T-helper 2 cell treated with Interferon-gamma antibody and Interleukin-4, amounts not matched to agents 100 ng/mL and 5 ng/mL, for 36 hours (primary cell): ENCODE results near the gene CCDC73. TPM values are rescaled to one million over a fixed set of nuclear protein-coding genes. Genes with fewer than 3 reads are reported as not detected.
"Not testable (repeated sequence)": the region's sequence is repeated elsewhere in the genome, so short reads cannot be mapped to it uniquely, and the experiment has no call there.

Experiments
- intact Hi-C: fragments of 100-400 bp; cut with micrococcal nuclease; formaldehyde crosslinking; loops from one replicate; pipeline ENCODE4 v1.15.1; 2023
- total RNA-seq: library from RNA; stranded (reverse); gene quantifications from 2 replicates; pipeline ENCODE4 v1.2.3, GENCODE V29; 2022

CCDC73 gene
- total RNA-seq, result 0.11 and 0.23 TPM in 2 replicates

- intact Hi-C loops, result no loop called here
Measured at GRCh38 chr11:32794439-32794838, at the start of gene CCDC73. Gene CCDC73 (minus strand): TSS chr11:32794662. CDS start chr11:32760243, 34,419 bp downstream.

- intact Hi-C loops, result no loop called here
Measured at GRCh38 chr11:32843544-32843943, 49.1 kb upstream of the CCDC73 start.

- intact Hi-C loops, result no loop called here
Measured at GRCh38 chr11:32840587-32840986, 46.1 kb upstream of the CCDC73 start.

- intact Hi-C loops, result no loop called here
Measured at GRCh38 chr11:32839308-32839707, 44.8 kb upstream of the CCDC73 start.

GRCh38 chr11:32838505-32839274 is 44.2 kb upstream of the CCDC73 start:
- intact Hi-C loops, result no loop called here

GRCh38 chr11:32836946-32837345 is 42.5 kb upstream of the CCDC73 start:
- intact Hi-C loops, result no loop called here

- intact Hi-C loops, result no loop called here
Measured at GRCh38 chr11:32833921-32834320, 39.5 kb upstream of the CCDC73 start.

- intact Hi-C loops, result loop anchor here (2.0 kb wide), 1 partner anchor 62 kb away; the partner anchor contains the start of gene QSER1
Measured at GRCh38 chr11:32831221-32831620, 36.8 kb upstream of the CCDC73 start.

GRCh38 chr11:32830796-32831195 is 36.3 kb upstream of the CCDC73 start:
- intact Hi-C loops, result loop anchor here (2.0 kb wide), 1 partner anchor 62 kb away; the partner anchor contains the start of gene QSER1

GRCh38 chr11:32830413-32830738 is 35.9 kb upstream of the CCDC73 start:
- intact Hi-C loops, result loop anchor here (2.0 kb wide), 1 partner anchor 62 kb away; the partner anchor contains the start of gene QSER1

- intact Hi-C loops, result loop anchor here (2.0 kb wide), 2 partner anchors 21 to 63 kb away; partner anchors contain the start of gene QSER1
Measured at GRCh38 chr11:32829680-32830412, 35.4 kb upstream of the CCDC73 start, which contains the start of gene PRRG4. Gene PRRG4 (plus strand): TSS chr11:32829927. CDS start chr11:32830530, 603 bp downstream.

- intact Hi-C loops, result loop anchor here (2.0 kb wide), 1 partner anchor 20 kb away; no protein-coding TSS in a partner anchor
Measured at GRCh38 chr11:32829157-32829679, 34.8 kb upstream of the CCDC73 start.

GRCh38 chr11:32827276-32827675 is 32.8 kb upstream of the CCDC73 start:
- intact Hi-C loops, result no loop called here

GRCh38 chr11:32826113-32826512 is 31.7 kb upstream of the CCDC73 start:
- intact Hi-C loops, result no loop called here

GRCh38 chr11:32823617-32824016 is 29.2 kb upstream of the CCDC73 start:
- intact Hi-C loops, result not testable (repeated sequence)

GRCh38 chr11:32821917-32822560 is 27.6 kb upstream of the CCDC73 start:
- intact Hi-C loops, result no loop called here

- intact Hi-C loops, result no loop called here
Measured at GRCh38 chr11:32821517-32821916, 27.1 kb upstream of the CCDC73 start.

- intact Hi-C loops, result no loop called here
Measured at GRCh38 chr11:32820497-32820896, 26.0 kb upstream of the CCDC73 start.

- intact Hi-C loops, result no loop called here
Measured at GRCh38 chr11:32819187-32819586, 24.7 kb upstream of the CCDC73 start.

GRCh38 chr11:32817852-32818183 is 23.4 kb upstream of the CCDC73 start:
- intact Hi-C loops, result no loop called here

- intact Hi-C loops, result no loop called here
Measured at GRCh38 chr11:32817181-32817851, 22.9 kb upstream of the CCDC73 start.
